ENCODE measurements around the gene HYAL1. TPM values are rescaled to one million over a fixed set of nuclear protein-coding genes. Genes with fewer than 3 reads are reported as not detected.

Gene HYAL1
- total and polyA plus RNA-seq, 4 donors: 1.6 to 51.2 (median 26.2) TPM

- peak overlapping the region in 1 of 2 donors; percentile 88 for H3K27ac ChIP-seq (ENCODE audit: low read depth in 1 of 2, low read length in 1 of 2)
- H3K36me3 ChIP-seq (ENCODE audit: control insufficient read depth in 4 of 4, insufficient read depth in 4 of 4, low read length in 4 of 4): peaks cover 19 to 47% (median 29%) of the 10 kb centered on the region in 4 donors
- TF ChIP-seq, protein P1, sequence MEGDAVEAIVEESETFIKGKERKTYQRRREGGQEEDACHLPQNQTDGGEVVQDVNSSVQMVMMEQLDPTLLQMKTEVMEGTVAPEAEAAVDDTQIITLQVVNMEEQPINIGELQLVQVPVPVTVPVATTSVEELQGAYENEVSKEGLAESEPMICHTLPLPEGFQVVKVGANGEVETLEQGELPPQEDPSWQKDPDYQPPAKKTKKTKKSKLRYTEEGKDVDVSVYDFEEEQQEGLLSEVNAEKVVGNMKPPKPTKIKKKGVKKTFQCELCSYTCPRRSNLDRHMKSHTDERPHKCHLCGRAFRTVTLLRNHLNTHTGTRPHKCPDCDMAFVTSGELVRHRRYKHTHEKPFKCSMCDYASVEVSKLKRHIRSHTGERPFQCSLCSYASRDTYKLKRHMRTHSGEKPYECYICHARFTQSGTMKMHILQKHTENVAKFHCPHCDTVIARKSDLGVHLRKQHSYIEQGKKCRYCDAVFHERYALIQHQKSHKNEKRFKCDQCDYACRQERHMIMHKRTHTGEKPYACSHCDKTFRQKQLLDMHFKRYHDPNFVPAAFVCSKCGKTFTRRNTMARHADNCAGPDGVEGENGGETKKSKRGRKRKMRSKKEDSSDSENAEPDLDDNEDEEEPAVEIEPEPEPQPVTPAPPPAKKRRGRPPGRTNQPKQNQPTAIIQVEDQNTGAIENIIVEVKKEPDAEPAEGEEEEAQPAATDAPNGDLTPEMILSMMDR (IDR thresholded peaks at IDR 0.05; ENCODE audit: control extremely low read depth, extremely low read depth): no peak
- H3K4me3 ChIP-seq: no peak overlapping the region
- ATAC-seq (ENCODE audit: insufficient read depth, low FRiP score) (no peak), DNase-seq (no peak)
- WGBS, 2 donors: 77 to 79% methylated on average over 16 of the region's 16 CpGs
- no peaks in the 10 kb centered on the region for H3K27me3 ChIP-seq (ENCODE audit: control insufficient read depth in 3 of 3, insufficient read depth in 3 of 3, low read length in 2 of 3)
- H3K4me1 ChIP-seq (ENCODE audit: control insufficient read depth in 5 of 5, insufficient read depth in 5 of 5, low read length in 5 of 5): peaks cover 0 to 27% (median 14%) of the 10 kb centered on the region in 5 donors
- H3K9ac ChIP-seq (ENCODE audit: insufficient read depth in 1 of 2, low read length in 2 of 2): no peak overlapping the region
- H3K9me3 ChIP-seq (ENCODE audit: control insufficient read depth in 4 of 4, insufficient read depth in 3 of 4, low read length in 3 of 4): peaks cover 0 to 4% (median 0%) of the 10 kb centered on the region in 4 donors
Observed at GRCh38 chr3:50258979-50259378, 44.4 kb downstream of the HYAL1 start.

GRCh38 chr3:50258029-50258680, 45.2 kb downstream of the HYAL1 start:
- 68 to 78% methylated on average over 17 of the region's 17 CpGs for WGBS, 2 donors
- Histone ChIP-seq H3K27me3 (ENCODE audit: control insufficient read depth in 3 of 3, insufficient read depth in 3 of 3, low read length in 2 of 3) (no peaks in the 10 kb centered on the region), H3K4me3 (no peak overlapping the region), H3K9me3 (ENCODE audit: control insufficient read depth in 4 of 4, insufficient read depth in 3 of 4, low read length in 3 of 4) (peaks cover 0 to 4% (median 0%) of the 10 kb centered on the region in 4 donors), H3K4me1 (ENCODE audit: control insufficient read depth in 5 of 5, insufficient read depth in 5 of 5, low read length in 5 of 5) (peaks cover 0 to 32% (median 9%) of the 10 kb centered on the region in 5 donors), H3K9ac (ENCODE audit: insufficient read depth in 1 of 2, low read length in 2 of 2) (no peak overlapping the region), H3K36me3 (ENCODE audit: control insufficient read depth in 4 of 4, insufficient read depth in 4 of 4, low read length in 4 of 4) (peaks cover 19 to 52% (median 31%) of the 10 kb centered on the region in 4 donors), H3K27ac (ENCODE audit: low read depth in 1 of 2, low read length in 1 of 2) (peak overlapping the region in 1 of 2 donors; percentile 78)
- TF ChIP-seq, protein P1 (IDR thresholded peaks at IDR 0.05; ENCODE audit: control extremely low read depth, extremely low read depth): no peak
- no peak for DNase-seq
- no peak for ATAC-seq (ENCODE audit: insufficient read depth, low FRiP score)

- DNase-seq (no peak), ATAC-seq (ENCODE audit: insufficient read depth, low FRiP score) (no peak)
- H3K27ac ChIP-seq (ENCODE audit: low read depth in 1 of 2, low read length in 1 of 2): peak overlapping the region in 1 of 2 donors; percentile 82
- TF ChIP-seq, protein P1 (IDR thresholded peaks at IDR 0.05; ENCODE audit: control extremely low read depth, extremely low read depth): no peak
- H3K36me3 ChIP-seq (ENCODE audit: control insufficient read depth in 4 of 4, insufficient read depth in 4 of 4, low read length in 4 of 4): peaks cover 19 to 59% (median 34%) of the 10 kb centered on the region in 4 donors
- peaks cover 0 to 4% (median 0%) of the 10 kb centered on the region in 4 donors for H3K9me3 ChIP-seq (ENCODE audit: control insufficient read depth in 4 of 4, insufficient read depth in 3 of 4, low read length in 3 of 4)
- 87 to 93% methylated on average over 20 of the region's 20 CpGs for WGBS, 2 donors
- peaks cover 0 to 34% (median 9%) of the 10 kb centered on the region in 5 donors for H3K4me1 ChIP-seq (ENCODE audit: control insufficient read depth in 5 of 5, insufficient read depth in 5 of 5, low read length in 5 of 5)
- H3K27me3 ChIP-seq (ENCODE audit: control insufficient read depth in 3 of 3, insufficient read depth in 3 of 3, low read length in 2 of 3): no peaks in the 10 kb centered on the region
- H3K4me3 ChIP-seq: no peak overlapping the region
- H3K9ac ChIP-seq (ENCODE audit: insufficient read depth in 1 of 2, low read length in 2 of 2): no peak overlapping the region
Observed at GRCh38 chr3:50256978-50257890, 46.1 kb downstream of the HYAL1 start.
